GM23338 (cell line): ENCODE measurements around the gene COTL1.

ENCODE experiments used
- EZH2 ChIP-seq: fragments of 200-600 bp; sonication (generic); IDR thresholded peaks from one replicate; pipeline ENCODE4 v1.8.0; 2017; ENCODE audit warnings: antibody characterized with exemption, mild to moderate bottlenecking, low read depth; ENCODE audit not compliant: unreplicated experiment
- EZH2phosphoT487 ChIP-seq: fragments of 200-600 bp; sonication (generic); IDR thresholded peaks from one replicate; pipeline ENCODE4 v1.8.1; 2018; ENCODE audit warnings: antibody characterized with exemption; ENCODE audit not compliant: unreplicated experiment

DNA sequence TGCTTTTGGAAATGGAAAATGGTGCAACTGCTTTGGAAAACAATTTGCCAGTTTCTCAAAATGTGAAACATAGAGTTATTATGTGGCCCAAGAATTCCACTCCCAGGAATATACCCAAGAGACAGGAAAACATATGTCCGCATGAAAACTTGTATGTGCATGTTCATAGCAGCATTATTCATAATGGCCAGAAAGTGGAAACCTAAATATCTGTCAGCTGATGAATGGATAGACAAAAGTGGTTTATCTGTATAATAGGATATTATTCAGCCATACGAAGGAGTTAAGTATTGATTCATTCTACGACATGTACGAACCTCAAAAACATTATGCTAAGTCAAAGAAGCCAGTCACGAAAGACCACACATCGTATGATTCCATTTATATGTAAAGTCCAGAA lies 7.7 kb upstream of the COTL1 start:
- TF ChIP-seq EZH2: no peak
- no peak for TF ChIP-seq EZH2phosphoT487
